Myocyte (in vitro differentiated cells): ENCODE measurements around the gene SSH3. TPM values are rescaled to one million over a fixed set of nuclear protein-coding genes. Genes with fewer than 3 reads are reported as not detected.
"Not testable (repeated sequence)": the region's sequence is repeated elsewhere in the genome, so short reads cannot be mapped to it uniquely, and the experiment has no call there.

Experiments
- DNase-seq: peaks from one replicate; pipeline ENCODE4 v3.0.0-alpha.2; 2012; ENCODE audit warnings: low read depth
- total RNA-seq: library from RNA; depleted of rRNA; stranded (reverse); fragments of >200 nt; gene quantifications from 2 replicates; pipeline ENCODE4 v1.2.3, GENCODE V29; 2014

Gene SSH3
- total RNA-seq, 1 donor from 2014 or later: 18.3 TPM

DNA sequence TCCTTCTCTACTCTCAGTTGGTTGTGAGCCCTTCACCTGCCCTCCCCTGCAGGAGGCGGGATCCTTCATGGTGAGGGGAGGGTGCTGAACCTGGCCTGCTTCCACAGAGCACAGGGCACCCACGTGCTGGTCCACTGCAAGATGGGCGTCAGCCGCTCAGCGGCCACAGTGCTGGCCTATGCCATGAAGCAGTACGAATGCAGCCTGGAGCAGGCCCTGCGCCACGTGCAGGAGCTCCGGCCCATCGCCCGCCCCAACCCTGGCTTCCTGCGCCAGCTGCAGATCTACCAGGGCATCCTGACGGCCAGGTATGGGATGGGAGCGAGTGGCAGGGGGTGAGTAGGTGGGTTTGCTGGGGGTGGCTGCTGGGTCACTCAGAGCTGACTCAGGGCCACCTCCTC is 6.3 kb downstream of the SSH3 start:
- DNase-seq: no peak

DNA sequence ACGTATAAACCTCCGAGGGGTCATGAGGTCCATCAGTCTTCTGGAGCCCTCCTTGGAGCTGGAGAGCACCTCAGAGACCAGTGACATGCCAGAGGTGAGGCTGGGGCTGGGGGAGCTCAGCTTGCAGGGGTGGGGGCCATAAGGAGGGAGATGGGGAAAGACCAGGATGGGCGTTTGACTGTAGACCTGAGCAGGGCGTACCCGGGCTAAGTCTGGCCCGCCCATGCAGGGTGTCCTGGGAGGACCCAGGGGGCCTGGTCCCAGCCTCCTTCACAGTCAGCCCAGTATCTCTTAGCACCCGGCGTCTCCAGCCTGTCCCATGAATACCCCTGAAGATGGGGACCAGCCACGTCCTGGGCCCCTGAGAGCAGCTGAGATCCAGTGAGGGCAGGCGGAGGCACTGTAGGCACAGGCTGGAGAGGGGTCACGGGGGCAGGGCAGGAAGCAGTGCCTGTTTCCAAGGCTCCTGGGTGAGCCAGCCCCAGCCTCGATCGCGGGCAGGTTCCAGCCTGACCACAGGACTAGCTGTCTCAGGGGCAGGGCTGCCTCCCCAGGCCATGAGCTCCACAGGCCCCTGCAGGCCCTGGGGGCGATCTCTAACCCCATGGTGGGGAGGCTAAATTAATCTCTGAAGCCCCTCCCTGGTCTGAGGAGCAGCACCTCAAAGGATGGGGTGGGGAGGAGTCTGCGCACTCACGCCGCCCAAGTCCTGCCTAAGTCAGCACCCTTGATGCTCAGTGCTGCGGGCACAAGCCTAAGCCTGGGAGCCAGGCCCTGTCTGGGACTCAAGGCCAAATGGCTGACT is 7.1 kb downstream of the SSH3 start:
- DNase-seq: no peak

DNA sequence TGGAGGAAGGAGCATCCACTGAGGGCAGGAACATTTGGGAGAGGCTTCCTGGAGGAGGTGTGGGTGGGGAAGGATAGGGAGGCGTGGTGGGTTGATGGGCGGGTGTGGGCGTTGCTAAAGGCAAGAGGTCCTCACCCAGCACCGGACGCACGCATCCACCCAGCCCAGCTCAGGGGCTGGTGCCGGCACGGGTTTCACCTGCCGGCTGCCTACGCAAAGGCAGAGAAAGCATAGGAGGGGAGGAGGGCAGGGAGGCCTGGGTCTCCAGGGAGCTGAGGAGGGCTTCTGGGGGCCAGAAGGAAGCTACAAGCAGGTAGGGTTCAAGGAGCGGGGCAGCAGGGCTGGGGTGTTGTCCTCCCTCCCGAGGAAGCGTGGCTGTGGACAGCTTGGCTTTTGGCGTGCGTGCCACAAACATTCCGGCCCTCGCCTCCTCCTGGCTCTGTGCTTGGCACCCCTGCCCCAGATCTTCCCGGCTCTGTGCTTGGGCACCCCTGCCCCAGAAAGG is 7.8 kb downstream of the SSH3 start:
- no peak for DNase-seq

DNA sequence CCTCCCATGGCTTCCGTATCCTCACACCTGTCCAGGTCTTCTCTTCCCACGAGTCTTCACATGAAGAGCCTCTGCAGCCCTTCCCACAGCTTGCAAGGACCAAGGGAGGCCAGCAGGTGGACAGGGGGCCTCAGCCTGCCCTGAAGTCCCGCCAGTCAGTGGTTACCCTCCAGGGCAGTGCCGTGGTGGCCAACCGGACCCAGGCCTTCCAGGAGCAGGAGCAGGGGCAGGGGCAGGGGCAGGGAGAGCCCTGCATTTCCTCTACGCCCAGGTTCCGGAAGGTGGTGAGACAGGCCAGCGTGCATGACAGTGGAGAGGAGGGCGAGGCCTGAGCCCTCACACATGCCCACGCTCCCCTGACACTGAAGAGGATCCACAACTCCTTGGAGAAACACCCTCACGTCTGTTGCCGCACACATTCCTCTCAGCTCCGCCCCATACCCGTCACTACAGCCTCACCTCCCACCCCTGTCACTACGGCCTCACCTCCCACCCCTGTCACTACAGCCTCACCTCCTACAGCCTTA is 8.3 kb downstream of the SSH3 start:
- DNase-seq: no peak

DNA sequence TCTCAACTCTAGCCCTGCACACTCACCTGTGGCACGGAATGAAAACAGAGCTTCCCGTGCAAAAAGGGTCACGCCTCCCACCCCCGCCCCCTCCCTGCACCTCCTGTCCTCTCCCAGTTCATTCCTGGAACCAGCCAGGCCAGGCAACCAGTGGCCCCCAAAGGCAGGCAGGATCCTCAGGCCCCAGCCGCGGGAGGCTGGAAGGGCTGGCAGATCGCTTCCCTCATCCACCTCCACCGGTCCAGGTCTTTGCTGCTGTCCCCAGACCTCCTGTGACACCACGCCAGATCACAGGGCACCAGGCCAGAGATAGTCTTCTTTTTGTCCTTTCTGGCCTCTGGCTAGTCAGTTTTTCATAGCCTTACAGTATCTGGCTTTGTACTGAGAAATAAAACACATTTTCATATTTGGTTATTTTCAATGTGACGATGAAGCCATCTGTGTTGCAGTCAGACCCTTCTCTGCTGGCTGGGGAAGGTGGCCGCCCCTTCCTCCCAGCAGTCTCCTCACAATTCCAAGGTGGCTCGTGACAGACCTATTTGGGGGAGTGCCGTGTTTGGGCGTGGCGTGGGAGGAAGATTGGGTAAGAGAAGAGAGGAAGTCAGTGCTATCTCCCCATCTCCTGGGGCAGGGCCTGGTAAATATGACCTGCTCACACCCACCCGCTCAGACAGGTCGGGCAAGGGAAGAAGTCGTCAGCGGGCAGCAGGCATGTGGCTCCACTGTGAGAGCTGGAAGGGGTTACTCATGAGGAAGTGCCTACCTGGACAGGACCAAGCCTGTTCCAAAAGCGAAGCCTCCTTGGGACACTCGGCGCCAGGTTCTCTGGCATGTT is 9.1 kb downstream of the SSH3 start:
- no peak for DNase-seq

DNA sequence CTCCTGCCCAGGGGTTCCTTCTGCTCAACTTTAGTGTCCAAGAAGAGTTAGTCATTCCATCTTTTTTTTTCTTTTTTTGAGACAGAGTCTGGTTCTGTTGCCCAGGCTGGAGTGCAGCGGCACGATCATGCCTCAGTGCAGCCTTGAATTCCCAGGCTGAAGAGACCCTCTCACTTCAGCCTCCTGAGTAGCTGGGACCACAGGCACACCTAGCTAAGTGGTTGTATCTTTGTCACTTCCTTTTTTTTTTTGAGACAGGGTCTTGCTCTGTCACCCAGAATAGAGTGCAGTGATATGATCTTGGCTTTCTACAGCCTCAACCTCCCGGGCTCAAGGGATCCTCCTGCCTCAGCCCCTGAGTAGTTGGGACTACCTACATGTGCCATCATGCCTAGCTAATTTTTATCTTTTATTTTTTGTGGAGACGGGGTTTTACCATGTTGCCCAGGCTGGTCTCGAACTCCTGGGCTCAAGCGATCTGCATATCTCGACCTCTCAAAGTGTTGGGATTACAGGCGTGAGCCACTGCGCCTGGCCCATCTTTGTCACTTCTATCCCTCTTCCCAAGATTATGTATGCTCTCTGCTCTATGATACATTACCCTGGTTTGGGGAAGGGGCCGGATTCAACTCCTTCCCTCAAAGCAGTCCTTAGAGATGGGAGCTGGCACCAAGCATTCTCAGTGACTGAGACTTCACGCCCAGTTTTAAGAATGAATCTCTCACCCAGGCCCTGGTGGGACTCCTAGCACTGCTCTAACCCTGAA is 10.0 kb downstream of the SSH3 start:
- DNase-seq: no peak

DNA sequence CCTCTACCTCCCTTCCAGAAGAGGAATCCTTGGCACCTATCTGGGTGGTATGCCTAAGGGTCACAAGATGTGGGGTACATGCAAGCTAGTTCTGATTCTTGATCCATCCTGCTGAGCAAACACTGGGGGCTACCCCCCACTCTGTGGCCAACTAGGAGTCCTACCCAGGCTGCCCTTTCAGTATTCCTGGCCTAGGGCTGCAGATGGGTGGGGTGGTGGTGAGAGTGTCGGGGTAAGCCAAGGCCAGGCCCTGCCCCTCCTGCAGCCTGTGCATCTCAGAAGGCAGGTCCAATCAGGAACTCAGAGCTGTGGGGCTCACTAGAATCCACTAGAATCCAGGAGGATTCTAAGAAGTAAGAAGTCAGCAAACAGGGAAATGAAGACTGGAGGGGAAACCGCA is 10.9 kb downstream of the SSH3 start:
- no peak for DNase-seq

DNA sequence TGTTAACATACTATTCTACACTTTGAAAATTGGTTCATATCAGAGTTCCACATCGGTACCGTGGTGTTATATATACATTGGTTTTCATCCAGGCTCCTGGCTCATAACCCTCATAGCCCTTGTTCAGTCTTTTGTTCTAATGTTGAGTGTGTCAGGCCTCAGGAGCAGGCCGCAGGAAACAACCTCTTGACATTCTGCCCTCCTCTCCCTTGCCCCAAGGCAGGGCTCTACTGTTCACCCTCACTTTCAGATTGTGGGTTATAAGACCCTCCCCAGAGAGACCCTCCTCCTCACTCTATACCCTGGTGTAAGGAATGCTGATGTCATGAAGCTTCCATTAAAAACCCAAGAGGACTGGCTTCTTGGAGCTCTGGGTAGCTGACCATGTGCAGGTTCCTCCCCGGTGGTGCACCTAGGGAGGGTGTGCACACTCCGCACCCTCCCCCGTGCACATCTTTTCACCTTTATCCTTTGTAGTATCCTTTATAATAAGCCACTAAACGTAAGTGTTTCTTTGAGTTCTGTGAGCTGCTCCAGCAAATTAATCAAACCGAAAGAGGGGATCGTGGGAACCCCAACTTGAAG is 12.1 kb downstream of the SSH3 start:
- no peak for DNase-seq

DNA sequence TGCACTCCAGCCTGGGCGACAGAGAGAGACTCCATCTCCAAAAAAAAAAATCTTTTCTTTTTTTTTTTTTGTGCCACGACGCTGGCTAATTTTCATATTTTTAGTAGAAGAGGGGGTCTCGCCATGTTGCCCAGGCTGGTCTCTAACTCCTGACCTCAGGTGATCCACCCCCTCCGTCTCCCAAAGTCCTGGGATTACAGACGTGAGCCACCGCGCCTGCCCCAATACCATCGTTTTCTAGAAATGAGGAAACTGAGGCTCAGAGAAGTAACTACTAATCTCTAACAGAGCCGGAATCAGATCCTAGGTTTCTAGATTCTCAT is 13.5 kb downstream of the SSH3 start:
- DNase-seq: no peak

DNA sequence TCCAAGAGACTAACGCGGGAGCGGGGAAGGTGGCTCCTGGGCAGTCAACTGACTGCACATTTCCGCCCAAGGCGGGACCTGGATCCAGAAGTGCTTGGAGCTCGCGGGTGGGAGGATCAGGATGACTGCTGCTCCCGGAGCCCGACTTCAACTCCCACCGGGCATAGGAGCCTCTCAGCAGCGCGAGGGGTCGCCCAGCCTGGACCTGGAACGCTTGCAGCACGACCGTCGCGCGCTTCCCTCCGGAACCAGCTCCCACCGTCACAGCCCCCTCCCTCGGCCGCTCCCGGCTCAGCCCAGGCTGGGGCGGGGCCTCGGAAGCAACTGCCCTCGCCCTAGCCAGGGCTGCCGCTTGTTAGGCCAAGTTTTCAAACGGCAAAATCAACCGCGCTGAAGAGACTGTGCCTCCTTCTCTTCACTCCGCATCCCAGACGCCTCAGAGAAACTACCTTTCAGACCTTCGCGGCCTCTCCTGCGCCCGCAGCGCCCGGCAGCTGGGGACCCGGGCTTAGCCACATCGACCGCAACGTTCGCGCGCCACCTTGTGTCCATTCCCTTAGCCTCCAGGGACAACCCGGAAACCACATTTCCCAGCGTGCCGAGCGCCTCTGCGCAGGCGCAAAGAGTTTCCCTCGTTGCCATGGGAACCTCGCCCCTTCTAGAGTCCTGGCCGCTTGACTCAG is 14.0 kb downstream of the SSH3 start:
- peak; percentile 97 for DNase-seq

DNA sequence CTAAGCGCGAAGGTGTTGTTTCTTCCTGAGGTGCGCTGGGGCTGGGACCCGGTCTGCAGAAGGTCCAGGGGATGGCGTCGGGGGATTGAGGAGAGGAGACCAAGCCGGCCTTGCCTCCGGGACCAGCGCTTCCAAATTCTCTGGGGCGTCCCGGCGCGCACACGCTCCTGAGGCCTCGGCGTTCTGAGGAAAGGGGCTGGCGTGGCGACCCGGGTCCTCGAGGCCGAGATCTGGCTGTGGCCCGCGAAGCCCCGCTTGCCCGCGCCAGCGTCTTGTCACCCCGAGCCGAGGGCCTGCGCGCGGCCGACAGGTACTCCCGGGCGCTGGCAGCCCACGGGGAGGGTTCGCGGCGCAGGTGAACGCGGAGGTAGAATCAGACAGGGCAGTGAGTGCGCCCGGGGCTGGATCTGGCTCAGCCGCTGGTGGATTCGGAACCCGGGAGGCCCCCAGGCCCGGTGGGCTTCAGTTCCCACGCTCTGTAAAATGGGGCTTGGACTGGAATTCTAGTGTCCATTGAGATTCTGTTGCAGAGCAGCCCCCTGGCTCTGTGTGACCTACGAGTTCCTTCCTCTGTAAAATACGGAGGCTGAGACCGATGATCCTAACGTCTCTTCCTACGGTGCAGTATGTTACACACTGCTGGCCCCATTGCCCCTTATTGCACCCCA is 14.7 kb downstream of the SSH3 start:
- DNase-seq: no peak

DNA sequence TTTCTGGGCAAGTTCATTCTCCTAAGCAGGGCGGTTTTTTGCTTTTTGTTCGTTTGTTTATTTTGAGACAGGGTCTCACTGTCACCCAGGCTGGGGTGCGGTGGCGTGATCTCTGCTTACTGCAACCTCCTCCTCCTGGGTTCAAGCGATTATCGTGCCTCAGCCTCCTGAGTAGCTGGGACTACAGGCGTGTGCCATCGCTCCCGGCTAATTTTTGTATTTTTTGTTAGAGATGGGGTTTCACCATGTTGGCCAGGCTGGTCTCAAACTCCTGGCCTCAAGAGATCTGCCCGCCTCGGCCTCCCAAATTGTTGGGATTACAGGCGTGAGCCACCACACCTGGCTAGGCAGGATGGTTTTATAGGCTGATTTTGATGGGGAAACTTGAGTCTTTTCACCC is 15.5 kb downstream of the SSH3 start:
- DNase-seq: not testable (repeated sequence)

DNA sequence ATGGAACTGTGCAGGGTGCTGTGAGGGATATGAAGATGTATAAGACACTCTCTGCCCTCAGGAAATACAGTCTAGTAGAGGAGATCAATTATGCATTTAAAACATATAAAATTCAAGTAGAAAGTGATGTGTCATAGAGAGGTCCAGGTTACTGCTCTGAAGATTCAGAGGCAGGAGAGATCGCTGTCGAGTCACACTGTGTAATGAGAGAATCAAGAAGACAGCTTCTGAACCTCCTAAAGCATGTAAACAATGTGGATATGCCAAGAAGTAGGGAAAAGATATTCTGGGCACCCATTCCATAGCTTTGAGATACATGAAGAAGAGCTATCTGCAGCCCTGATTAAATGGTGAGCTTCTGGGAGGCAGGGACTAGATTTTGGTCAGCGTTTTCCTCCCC is 16.7 kb downstream of the SSH3 start:
- no peak for DNase-seq

DNA sequence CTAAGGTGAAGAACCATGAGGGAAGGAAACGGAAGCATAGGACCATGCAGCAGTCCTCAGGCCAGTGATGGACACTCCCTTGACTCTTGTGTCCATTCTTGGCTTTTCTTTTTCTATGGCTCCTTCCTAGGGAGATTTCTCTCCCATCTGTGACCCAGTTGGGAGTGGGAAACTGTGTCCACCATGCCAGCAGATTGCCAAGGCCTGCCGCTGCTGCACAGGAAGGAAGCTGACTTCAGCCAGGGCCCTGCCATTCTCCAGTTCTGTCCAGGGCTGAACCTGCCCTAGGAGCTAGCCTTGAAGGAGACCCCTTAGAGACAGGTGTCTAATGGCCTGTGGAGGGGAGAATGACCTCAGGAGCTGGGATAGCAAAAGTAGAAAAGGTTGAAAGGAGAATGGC is 17.4 kb downstream of the SSH3 start:
- no peak for DNase-seq

DNA sequence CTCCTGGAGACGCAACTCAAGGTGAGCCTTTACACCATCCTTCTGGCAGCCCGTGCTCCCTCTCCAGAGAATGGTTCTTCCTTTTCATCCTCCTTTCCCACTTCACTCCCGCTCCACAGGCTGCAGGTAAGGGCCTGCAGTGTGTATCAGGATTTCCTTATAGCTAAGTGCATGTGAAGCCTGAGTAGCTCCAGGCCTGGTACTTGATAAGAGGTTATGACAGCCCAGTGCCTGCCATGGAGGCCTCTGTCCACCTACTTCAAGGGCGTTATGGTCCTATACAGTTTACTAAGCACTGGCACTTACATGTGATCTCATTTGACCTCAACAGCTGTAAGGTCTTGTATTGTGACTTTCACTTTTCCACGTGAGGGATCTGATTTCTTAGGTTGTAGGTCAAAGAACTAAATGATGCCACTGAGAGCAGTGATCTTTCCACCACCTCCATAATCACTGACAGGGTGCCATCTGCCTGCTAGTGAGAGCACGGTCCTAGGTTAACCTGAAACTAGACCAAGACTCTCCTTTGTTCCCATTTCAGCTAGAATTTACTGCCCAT is 18.1 kb downstream of the SSH3 start:
- DNase-seq: peak; percentile 7

DNA sequence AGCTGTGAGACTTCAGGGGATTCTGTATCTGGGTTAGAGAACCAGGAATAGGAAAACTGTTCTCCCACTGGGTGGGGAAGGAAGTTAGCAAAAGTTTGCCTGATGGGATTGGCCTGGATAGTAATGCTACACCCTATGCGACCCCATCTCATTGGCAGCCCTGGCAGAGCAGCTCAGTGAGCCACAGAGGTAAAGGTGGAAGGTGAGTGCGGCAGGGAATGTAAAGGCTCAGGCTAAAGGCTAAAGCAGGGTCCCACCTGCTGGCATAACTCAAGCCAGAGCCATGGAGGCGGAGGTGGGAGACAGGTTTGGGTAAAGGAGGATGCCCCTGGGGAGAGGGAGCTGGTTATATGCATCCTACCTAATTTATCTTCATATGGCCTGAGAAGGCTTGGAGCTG is 18.7 kb downstream of the SSH3 start:
- no peak for DNase-seq

DNA sequence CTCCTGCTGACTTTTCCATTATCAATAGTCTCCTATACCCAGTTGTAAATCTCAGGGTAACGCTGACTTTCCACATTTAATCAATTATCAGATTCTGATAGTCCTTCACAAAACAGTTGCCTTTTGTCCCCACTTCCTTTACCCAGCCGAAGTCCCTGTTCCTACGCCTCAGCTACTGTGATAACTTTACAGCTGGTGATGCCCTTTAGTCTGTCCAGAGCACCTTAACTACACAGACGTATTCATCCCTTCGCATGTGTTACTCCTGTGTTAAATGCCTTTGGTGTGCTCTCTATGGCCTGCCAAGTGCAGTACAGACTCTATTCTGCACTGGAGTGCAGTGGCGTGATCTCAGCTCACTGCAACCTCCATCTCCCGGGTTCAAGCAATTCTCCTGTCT is 20.2 kb downstream of the SSH3 start:
- no peak for DNase-seq

DNA sequence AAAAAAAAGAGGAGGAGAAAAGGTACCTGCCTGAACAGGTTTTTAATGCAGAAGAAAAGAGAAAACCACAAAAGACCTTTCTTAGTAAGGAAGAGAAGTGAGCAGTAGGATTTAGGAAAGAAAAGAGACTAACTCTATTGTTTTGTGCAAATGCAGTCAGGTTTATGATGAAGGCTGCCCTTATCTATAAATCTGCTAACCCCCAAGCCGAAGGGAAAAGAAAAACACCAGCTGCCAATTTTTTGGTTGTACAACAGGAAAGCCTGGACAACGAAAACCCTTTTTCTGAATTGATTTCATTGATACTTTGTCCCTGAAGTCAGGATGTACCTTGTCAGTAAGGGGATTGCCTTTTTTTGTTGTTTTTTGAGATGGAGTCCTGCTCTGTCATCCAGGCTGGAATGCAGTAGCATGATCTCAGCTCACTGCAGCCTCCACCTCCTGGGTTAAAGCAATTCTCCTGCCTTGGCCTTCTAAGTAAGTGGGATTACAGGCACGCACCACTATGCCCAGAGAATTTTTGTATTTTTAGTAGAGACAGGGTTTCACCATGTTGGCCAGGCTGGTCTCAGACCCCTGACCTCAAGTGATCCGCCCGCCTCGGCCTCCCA is 28.9 kb downstream of the SSH3 start:
- no peak for DNase-seq

DNA sequence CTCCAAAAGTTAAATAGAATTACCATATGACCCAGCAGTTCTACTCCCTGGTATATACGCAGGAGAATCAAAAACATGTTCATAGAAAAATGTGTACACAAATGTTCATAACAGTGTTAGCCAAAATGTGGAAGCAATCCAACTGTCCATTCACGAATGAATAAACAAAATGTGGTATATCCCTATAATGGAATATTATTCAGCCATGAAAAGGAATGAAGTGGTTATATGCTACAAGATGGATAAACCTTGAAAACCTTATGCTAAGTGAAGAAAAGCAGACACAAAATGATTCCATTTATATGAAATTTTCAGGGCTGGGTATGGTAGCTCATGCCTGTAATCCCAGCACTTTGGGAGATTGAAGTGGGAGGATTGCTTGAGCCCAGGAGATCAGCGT is 33.9 kb downstream of the SSH3 start:
- no peak for DNase-seq
